Panc1 (cell line): ENCODE results near the gene SDK1.

ENCODE experiments used
- POLR2AphosphoS5 ChIP-seq: IDR thresholded peaks from 2 replicates; pipeline ENCODE4 v1.6.1; 2012; ENCODE audit warnings: mild to moderate bottlenecking, low read depth, low read length, moderate library complexity
- SIN3A ChIP-seq: IDR thresholded peaks from 2 replicates; pipeline ENCODE4 v1.6.1; 2012; ENCODE audit warnings: low read depth, mild to moderate bottlenecking, low read length, moderate library complexity, borderline replicate concordance; ENCODE audit not compliant: insufficient read depth
- TCF7L2 ChIP-seq: IDR thresholded peaks from 2 replicates; pipeline ENCODE4 v1.6.1; 2011; ENCODE audit warnings: mild to moderate bottlenecking, low read depth, low read length, inconsistent platforms
- TF ChIP-seq, protein P1 (sequence below): fragments of 450-650 bp; IDR thresholded peaks from 2 replicates; pipeline ENCODE4 v1.5.1; 2017; ENCODE audit warnings: mild to moderate bottlenecking
- TF ChIP-seq, protein P2 (sequence below), 2 experiments: IDR thresholded peaks; 2 replicates each; pipeline ENCODE4 v1.6.1; 2011 to 2012; ENCODE audit warnings: low read depth in 2 of 2, control low read depth in 1 of 2, low read length in 1 of 2, mild to moderate bottlenecking in 1 of 2, moderate library complexity in 1 of 2; ENCODE audit not compliant: insufficient read depth in 1 of 2

DNA sequence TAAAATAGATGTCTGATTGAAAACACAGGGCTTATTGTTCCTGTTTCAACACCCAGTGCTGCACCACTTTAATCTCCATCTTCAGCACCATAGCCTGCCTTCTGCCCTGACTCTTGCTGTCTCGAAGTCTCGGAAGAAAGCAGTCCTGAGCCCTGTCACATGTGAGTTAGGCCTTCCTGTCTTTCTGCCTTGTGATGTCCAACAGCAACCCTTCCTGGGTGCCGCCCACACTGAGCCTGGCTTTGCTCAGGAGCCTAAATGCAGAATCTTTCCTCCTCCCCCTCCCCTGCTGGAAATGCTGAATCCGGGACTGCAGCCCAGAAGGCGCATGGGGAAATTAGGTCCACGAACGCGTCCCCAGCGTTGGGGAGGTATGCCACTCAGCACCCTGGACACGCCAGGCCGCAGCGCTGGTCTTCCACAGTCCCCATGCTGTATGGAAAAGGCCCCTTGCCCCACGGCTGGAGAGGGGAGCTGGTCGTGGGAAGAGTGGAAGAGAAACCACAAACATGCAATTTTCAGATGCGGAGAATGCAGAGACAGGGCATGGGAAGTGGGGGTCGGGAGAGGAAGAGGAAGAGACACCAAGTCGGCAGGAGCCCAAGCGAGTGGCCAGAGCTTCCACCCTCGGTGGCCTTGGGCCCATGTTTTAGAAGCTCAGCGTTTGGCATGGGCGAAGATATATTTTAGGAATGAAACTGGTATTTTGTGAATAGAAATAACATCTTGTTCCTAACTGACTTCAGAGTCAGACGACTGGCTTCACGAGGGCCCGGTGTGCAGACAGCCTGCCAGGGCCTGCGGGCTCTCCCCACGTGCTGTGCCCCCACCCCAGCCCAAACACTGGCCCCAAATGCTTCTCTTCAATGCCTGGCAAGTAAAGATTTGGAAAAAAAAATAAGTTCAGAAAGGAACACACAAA, 724.9 kb downstream of the SDK1 start:
- TF ChIP-seq, protein P1, sequence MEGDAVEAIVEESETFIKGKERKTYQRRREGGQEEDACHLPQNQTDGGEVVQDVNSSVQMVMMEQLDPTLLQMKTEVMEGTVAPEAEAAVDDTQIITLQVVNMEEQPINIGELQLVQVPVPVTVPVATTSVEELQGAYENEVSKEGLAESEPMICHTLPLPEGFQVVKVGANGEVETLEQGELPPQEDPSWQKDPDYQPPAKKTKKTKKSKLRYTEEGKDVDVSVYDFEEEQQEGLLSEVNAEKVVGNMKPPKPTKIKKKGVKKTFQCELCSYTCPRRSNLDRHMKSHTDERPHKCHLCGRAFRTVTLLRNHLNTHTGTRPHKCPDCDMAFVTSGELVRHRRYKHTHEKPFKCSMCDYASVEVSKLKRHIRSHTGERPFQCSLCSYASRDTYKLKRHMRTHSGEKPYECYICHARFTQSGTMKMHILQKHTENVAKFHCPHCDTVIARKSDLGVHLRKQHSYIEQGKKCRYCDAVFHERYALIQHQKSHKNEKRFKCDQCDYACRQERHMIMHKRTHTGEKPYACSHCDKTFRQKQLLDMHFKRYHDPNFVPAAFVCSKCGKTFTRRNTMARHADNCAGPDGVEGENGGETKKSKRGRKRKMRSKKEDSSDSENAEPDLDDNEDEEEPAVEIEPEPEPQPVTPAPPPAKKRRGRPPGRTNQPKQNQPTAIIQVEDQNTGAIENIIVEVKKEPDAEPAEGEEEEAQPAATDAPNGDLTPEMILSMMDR: no peak
- TF ChIP-seq POLR2AphosphoS5 (no peak), TCF7L2 (no peak), SIN3A (no peak)
- TF ChIP-seq, protein P2, sequence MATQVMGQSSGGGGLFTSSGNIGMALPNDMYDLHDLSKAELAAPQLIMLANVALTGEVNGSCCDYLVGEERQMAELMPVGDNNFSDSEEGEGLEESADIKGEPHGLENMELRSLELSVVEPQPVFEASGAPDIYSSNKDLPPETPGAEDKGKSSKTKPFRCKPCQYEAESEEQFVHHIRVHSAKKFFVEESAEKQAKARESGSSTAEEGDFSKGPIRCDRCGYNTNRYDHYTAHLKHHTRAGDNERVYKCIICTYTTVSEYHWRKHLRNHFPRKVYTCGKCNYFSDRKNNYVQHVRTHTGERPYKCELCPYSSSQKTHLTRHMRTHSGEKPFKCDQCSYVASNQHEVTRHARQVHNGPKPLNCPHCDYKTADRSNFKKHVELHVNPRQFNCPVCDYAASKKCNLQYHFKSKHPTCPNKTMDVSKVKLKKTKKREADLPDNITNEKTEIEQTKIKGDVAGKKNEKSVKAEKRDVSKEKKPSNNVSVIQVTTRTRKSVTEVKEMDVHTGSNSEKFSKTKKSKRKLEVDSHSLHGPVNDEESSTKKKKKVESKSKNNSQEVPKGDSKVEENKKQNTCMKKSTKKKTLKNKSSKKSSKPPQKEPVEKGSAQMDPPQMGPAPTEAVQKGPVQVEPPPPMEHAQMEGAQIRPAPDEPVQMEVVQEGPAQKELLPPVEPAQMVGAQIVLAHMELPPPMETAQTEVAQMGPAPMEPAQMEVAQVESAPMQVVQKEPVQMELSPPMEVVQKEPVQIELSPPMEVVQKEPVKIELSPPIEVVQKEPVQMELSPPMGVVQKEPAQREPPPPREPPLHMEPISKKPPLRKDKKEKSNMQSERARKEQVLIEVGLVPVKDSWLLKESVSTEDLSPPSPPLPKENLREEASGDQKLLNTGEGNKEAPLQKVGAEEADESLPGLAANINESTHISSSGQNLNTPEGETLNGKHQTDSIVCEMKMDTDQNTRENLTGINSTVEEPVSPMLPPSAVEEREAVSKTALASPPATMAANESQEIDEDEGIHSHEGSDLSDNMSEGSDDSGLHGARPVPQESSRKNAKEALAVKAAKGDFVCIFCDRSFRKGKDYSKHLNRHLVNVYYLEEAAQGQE (IDR thresholded peaks at IDR 0.05; ENCODE audit: insufficient read depth in 1 of 2, low read depth in 2 of 2, low read length in 1 of 2): no peak
